KMS-11 (cell line): ENCODE data around the gene TBXAS1.

Experiments
- H2AFZ ChIP-seq: fragments of 200-600 bp; sonication (generic); 2 replicates; pipeline ENCODE4 v1.6.1; 2016; ENCODE audit warnings: antibody characterized with exemption, mixed run types, low read depth
- H3K27ac ChIP-seq: fragments of 200-600 bp; sonication (generic); 2 replicates; pipeline ENCODE4 v1.6.1; 2016; ENCODE audit warnings: mild to moderate bottlenecking, mixed run types
- H3K27me3 ChIP-seq: fragments of 200-600 bp; sonication (generic); 2 replicates; pipeline ENCODE4 v1.6.1; 2017; ENCODE audit warnings: mild to moderate bottlenecking, low read depth, mixed run types, moderate library complexity; ENCODE audit not compliant: insufficient read depth
- H3K36me3 ChIP-seq: fragments of 200-600 bp; sonication (generic); 2 replicates; pipeline ENCODE4 v1.6.1; 2017; ENCODE audit warnings: mild to moderate bottlenecking, mixed run types; ENCODE audit not compliant: insufficient read depth
- H3K4me1 ChIP-seq: fragments of 200-600 bp; sonication (generic); 2 replicates; pipeline ENCODE4 v1.6.1; 2016; ENCODE audit warnings: mild to moderate bottlenecking, low read depth, mixed run types; ENCODE audit not compliant: poor library complexity, severe bottlenecking
- H3K4me2 ChIP-seq: fragments of 200-600 bp; sonication (generic); 2 replicates; pipeline ENCODE4 v1.7.0; 2016; ENCODE audit warnings: mild to moderate bottlenecking, mixed run types
- H3K4me3 ChIP-seq: fragments of 200-600 bp; sonication (generic); IDR thresholded peaks from 2 replicates; pipeline ENCODE4 v1.6.1; 2017; ENCODE audit warnings: low read depth, low read length, mixed read lengths; ENCODE audit not compliant: insufficient read depth
- H3K79me2 ChIP-seq: fragments of 200-600 bp; sonication (generic); 2 replicates; pipeline ENCODE4 v1.6.1; 2016; ENCODE audit warnings: low read depth, mixed run types; ENCODE audit not compliant: insufficient read depth
- H3K9ac ChIP-seq: fragments of 200-600 bp; sonication (generic); 2 replicates; pipeline ENCODE4 v1.6.1; 2016; ENCODE audit warnings: mild to moderate bottlenecking, mixed run types
- H4K20me1 ChIP-seq: fragments of 200-600 bp; sonication (generic); 2 replicates; pipeline ENCODE4 v1.6.1; 2016; ENCODE audit warnings: mild to moderate bottlenecking, mixed run types; ENCODE audit not compliant: insufficient read depth
- TF ChIP-seq, protein P1 (sequence below): fragments of 200-600 bp; sonication (generic); conservative IDR thresholded peaks from 2 replicates; pipeline ENCODE4 v1.6.1; 2017; ENCODE audit warnings: low read depth, mild to moderate bottlenecking, antibody characterized with exemption, low read length, moderate library complexity, mixed read lengths

Gene TBXAS1

DNA sequence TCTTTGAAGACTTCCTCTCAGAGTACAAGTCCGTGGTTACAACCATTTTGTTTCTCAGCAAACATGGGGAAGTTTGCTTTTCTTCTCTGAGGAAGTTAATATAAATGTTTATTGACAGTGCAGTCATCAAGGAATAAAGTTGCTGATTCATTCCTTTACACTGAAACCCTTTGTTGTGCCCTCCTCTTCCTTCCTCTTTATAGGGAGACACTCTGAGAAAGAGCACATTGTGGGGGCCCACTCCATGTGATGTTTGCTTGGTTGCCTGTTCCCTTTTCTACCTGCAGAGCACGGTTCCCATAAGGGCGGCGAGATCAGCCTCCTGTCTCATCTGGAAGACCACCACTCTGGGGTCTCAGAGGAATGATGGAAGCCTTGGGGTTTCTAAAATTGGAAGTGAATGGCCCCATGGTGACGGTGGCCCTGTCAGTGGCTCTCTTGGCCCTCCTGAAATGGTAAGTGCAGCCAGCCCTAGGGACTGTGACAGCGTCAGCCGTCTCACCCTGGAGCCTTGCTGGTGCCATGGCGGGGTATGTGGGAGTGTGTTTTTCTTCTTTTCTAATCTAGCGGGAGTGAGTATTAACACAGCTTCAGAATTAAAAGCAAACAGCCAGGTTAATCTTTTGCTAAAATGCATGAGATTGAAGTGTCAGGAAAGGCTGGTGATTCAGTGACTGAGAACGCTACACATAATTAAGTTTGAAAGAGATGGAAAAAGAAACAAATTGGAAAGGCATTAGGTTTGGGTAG, at the start of gene TBXAS1:
TBXAS1 (plus strand) TSS at position 240 of the 750 bp plus-strand sequence; CDS start at position 367, 127 bp downstream.
- Histone ChIP-seq H3K4me2 (no peak within 1 kb of the TSS), H2AFZ (no peak within 1 kb of the TSS), H3K27me3 (no peaks in the 10 kb centered on the region), H3K4me1 (no peaks in the 10 kb centered on the region), H3K9ac (no peak within 1 kb of the TSS), H3K79me2 (no peaks in the 10 kb centered on the region), H3K4me3 (no peak within 1 kb of the TSS), H3K36me3 (no peaks in the 10 kb centered on the region), H3K27ac (no peak within 1 kb of the TSS), H4K20me1 (no peaks in the 10 kb centered on the region)
- TF ChIP-seq, protein P1, sequence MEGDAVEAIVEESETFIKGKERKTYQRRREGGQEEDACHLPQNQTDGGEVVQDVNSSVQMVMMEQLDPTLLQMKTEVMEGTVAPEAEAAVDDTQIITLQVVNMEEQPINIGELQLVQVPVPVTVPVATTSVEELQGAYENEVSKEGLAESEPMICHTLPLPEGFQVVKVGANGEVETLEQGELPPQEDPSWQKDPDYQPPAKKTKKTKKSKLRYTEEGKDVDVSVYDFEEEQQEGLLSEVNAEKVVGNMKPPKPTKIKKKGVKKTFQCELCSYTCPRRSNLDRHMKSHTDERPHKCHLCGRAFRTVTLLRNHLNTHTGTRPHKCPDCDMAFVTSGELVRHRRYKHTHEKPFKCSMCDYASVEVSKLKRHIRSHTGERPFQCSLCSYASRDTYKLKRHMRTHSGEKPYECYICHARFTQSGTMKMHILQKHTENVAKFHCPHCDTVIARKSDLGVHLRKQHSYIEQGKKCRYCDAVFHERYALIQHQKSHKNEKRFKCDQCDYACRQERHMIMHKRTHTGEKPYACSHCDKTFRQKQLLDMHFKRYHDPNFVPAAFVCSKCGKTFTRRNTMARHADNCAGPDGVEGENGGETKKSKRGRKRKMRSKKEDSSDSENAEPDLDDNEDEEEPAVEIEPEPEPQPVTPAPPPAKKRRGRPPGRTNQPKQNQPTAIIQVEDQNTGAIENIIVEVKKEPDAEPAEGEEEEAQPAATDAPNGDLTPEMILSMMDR, result no peak

DNA sequence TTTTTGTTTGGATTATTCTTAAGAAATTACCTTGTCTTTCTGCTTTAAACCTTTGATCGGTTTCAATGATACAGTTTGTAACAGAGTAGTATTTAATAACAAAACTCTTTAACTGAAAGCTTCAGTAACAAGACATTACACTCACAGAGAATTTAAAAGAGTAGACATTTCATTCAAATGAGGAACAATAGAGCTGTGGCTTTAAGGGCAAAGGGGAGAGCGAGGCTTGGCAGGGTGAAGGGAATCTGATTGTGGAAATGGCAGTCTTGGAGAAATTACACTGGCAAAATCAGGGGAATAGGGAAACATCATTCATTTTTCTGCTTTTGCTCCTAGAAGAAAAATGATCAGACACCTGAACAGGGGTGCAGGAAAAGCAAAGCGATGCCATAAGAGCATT, 46.1 kb upstream of the TBXAS1 start:
- no peak overlapping the region for H3K4me3 ChIP-seq
- TF ChIP-seq, protein P1, result no peak
- no peaks in the 10 kb centered on the region for H3K27me3 ChIP-seq
- no peak overlapping the region for H3K27ac ChIP-seq
- no peaks in the 10 kb centered on the region for H4K20me1 ChIP-seq
- H3K36me3 ChIP-seq, result no peaks in the 10 kb centered on the region
- peaks cover 7% of the 10 kb centered on the region; the same call in 1 of the 2 replicates for H3K79me2 ChIP-seq
- H3K4me2 ChIP-seq, result no peak overlapping the region
- peaks cover 14% of the 10 kb centered on the region for H3K4me1 ChIP-seq
- no peak overlapping the region for H2AFZ ChIP-seq
- no peak overlapping the region for H3K9ac ChIP-seq

DNA sequence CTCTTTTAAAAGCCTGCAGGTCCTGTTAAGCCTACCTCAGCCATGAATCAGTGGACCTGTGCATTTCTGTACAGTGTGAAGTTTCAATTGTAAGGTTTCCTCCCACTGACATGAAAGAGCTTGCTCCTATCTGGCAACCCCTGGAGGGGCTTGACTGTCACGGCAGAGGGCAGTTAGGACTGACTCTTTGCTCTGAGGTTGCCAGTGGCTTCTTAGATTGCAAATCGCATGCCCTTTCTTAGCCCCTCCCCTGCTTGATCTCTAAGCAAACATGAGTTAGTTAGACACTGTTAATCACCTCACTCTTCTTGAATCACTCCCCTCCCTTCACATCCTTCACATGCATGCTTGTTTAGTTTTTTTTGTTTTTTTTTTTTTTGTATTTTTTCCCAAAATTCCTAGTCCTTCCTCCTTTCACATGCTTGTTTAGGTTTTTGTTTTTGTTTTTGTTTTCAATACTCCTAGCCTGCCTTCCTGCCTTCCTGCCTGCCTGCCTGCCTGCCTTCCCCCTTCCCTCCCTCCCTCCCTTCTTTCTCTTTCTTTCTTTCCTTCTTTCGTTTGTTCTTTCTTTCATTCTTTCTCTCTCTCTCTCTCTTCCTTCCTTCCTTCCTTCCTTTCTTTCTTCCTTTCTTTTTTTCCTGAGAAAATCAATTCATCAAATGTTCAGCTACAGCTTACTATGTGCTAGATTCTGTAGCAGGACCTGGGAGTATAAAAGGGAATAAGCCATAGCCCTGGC, 45.2 kb upstream of the TBXAS1 start:
- no peaks in the 10 kb centered on the region for H3K36me3 ChIP-seq
- H3K27ac ChIP-seq, result no peak overlapping the region
- H3K9ac ChIP-seq, result no peak overlapping the region
- peaks cover under 1% of the 10 kb centered on the region; the same call in 1 of the 2 replicates for H3K79me2 ChIP-seq
- no peak overlapping the region for H3K4me2 ChIP-seq
- H3K4me1 ChIP-seq, result peaks cover 13% of the 10 kb centered on the region
- H2AFZ ChIP-seq, result no peak overlapping the region
- no peaks in the 10 kb centered on the region for H4K20me1 ChIP-seq
- TF ChIP-seq, protein P1, result no peak
- no peaks in the 10 kb centered on the region for H3K27me3 ChIP-seq
- H3K4me3 ChIP-seq, result no peak overlapping the region

GRCh38 chr7:139784648-139785047, 44.4 kb upstream of the TBXAS1 start:
- no peaks in the 10 kb centered on the region for H3K36me3 ChIP-seq
- no peak overlapping the region for H3K27ac ChIP-seq
- TF ChIP-seq, protein P1, result no peak
- H3K9ac ChIP-seq, result no peak overlapping the region
- no peaks in the 10 kb centered on the region for H3K79me2 ChIP-seq
- no peak overlapping the region for H2AFZ ChIP-seq
- H3K4me1 ChIP-seq, result peaks cover 5% of the 10 kb centered on the region
- H3K4me3 ChIP-seq, result no peak overlapping the region
- no peak overlapping the region for H3K4me2 ChIP-seq
- H4K20me1 ChIP-seq, result no peaks in the 10 kb centered on the region
- H3K27me3 ChIP-seq, result no peaks in the 10 kb centered on the region
